Dermis blood vessel endothelial cell (primary cell): ENCODE results near the gene COX10. TPM values are rescaled to one million over a fixed set of nuclear protein-coding genes. Genes with fewer than 3 reads are reported as not detected.
"Not testable (repeated sequence)": the region's sequence is repeated elsewhere in the genome, so short reads cannot be mapped to it uniquely, and the experiment has no call there.

Experiments
- DNase-seq: peaks from one replicate; pipeline ENCODE4 v3.0.0; 2010
- total RNA-seq: library from RNA; depleted of rRNA; stranded (reverse); fragments of >200 nt; gene quantifications from 2 replicates; pipeline ENCODE4 v1.2.3, GENCODE V29; 2014

The COX10 gene
- total RNA-seq: 14.1 and 21.1 TPM in 2 replicates

GRCh38 chr17:14069251-14070021 lies at the start of gene COX10:
TSS of gene COX10 (plus strand) at chr17:14069504. CDS start at chr17:14069606, 102 bp downstream.
- DNase-seq: peak; percentile 84

GRCh38 chr17:14021651-14022294 lies 47.5 kb upstream of the COX10 start:
- DNase-seq: not testable (repeated sequence)

GRCh38 chr17:14029755-14030154 lies 39.5 kb upstream of the COX10 start:
- not testable (repeated sequence) for DNase-seq

- DNase-seq: no peak
Measured at GRCh38 chr17:14032234-14032633, 37.1 kb upstream of the COX10 start.

- DNase-seq: no peak
Measured at GRCh38 chr17:14033166-14033565, 36.1 kb upstream of the COX10 start.

GRCh38 chr17:14037453-14037852 lies 31.9 kb upstream of the COX10 start:
- DNase-seq: no peak

GRCh38 chr17:14038206-14038605 lies 31.1 kb upstream of the COX10 start:
- DNase-seq: no peak

- no peak for DNase-seq
Measured at GRCh38 chr17:14042411-14042810, 26.9 kb upstream of the COX10 start.

- DNase-seq: no peak
Measured at GRCh38 chr17:14044702-14045101, 24.6 kb upstream of the COX10 start.

GRCh38 chr17:14046978-14047377 lies 22.3 kb upstream of the COX10 start:
- no peak for DNase-seq

GRCh38 chr17:14047591-14047990 lies 21.7 kb upstream of the COX10 start:
- DNase-seq: no peak

- no peak for DNase-seq
Measured at GRCh38 chr17:14048169-14048568, 21.1 kb upstream of the COX10 start.

GRCh38 chr17:14050616-14051015 lies 18.7 kb upstream of the COX10 start:
- no peak for DNase-seq

- no peak for DNase-seq
Measured at GRCh38 chr17:14051692-14052091, 17.6 kb upstream of the COX10 start.

GRCh38 chr17:14052886-14053615 lies 16.3 kb upstream of the COX10 start:
- DNase-seq: no peak

GRCh38 chr17:14057591-14057990 lies 11.7 kb upstream of the COX10 start:
- DNase-seq: no peak

- no peak for DNase-seq
Measured at GRCh38 chr17:14058051-14058450, 11.3 kb upstream of the COX10 start.

- DNase-seq: no peak
Measured at GRCh38 chr17:14060706-14061105, 8.6 kb upstream of the COX10 start.

- peak; percentile 84 for DNase-seq
Measured at GRCh38 chr17:14061666-14062560, 7.4 kb upstream of the COX10 start.

- DNase-seq: no peak
Measured at GRCh38 chr17:14067347-14067746, 2.0 kb upstream of the COX10 start.

GRCh38 chr17:14068542-14069250 lies 608 bp upstream of the COX10 start:
- DNase-seq: no peak
